Keratinocyte (primary cell): Measurements from ENCODE around the gene MYO1E. TPM values are rescaled to one million over a fixed set of nuclear protein-coding genes. Genes with fewer than 3 reads are reported as not detected.

Experiments
- DNase-seq: peaks from one replicate; pipeline ENCODE4 v3.0.0-alpha.2; 2011; ENCODE audit warnings: low read depth, missing footprints, low spot score
- FAIRE-seq: peaks from 2 replicates; lab custom pipeline; 2011; peaks lifted over from hg19 to GRCh38; lab: Jason Lieb, UNC
- H2AFZ ChIP-seq: 2 replicates; pipeline ENCODE4 v1.6.0; 2012; ENCODE audit warnings: low read length, control low read depth, inconsistent platforms; ENCODE audit not compliant: control insufficient read depth
- H3K27ac ChIP-seq: 2 replicates; pipeline ENCODE4 v1.5.1; 2011; ENCODE audit warnings: low read length; ENCODE audit not compliant: control insufficient read depth, insufficient read depth
- H3K27me3 ChIP-seq: 3 replicates; pipeline ENCODE4 v1.6.0; 2011; ENCODE audit warnings: low read length; ENCODE audit not compliant: control insufficient read depth, insufficient read depth; ENCODE audit errors: extremely low read depth
- H3K36me3 ChIP-seq, 2 experiments: 2 replicates in 1 of 2; 3 replicates in 1 of 2; pipeline ENCODE4 v1.5.1; 2011; ENCODE audit warnings: low read length in 2 of 2, mild to moderate bottlenecking in 1 of 2; ENCODE audit not compliant: control insufficient read depth in 2 of 2, insufficient read depth in 2 of 2; ENCODE audit errors: extremely low read depth in 1 of 2
- H3K4me1 ChIP-seq: 3 replicates; pipeline ENCODE4 v1.5.1; 2011; ENCODE audit warnings: low read length; ENCODE audit not compliant: control insufficient read depth, insufficient read depth; ENCODE audit errors: extremely low read depth
- H3K4me2 ChIP-seq: 3 replicates; pipeline ENCODE4 v1.6.0; 2011; ENCODE audit warnings: low read depth, low read length; ENCODE audit not compliant: control insufficient read depth, insufficient read depth; ENCODE audit errors: extremely low read depth
- H3K4me3 ChIP-seq, 3 experiments: fragments of 200-600 bp in 1 of 3; sonication (generic) in 1 of 3; 2 replicates in 2 of 3; 3 replicates in 1 of 3; pipeline ENCODE4 v1.5.1; 2011 to 2016; ENCODE audit warnings: low read length in 3 of 3, mild to moderate bottlenecking in 3 of 3, control low read depth in 2 of 3, inconsistent platforms in 1 of 3, low read depth in 1 of 3, mixed read lengths in 1 of 3, mixed run types in 1 of 3, moderate library complexity in 1 of 3; ENCODE audit not compliant: control insufficient read depth in 2 of 3, insufficient read depth in 2 of 3; ENCODE audit errors: extremely low read depth in 1 of 3
- H3K79me2 ChIP-seq: 2 replicates; pipeline ENCODE4 v1.6.0; 2012; ENCODE audit warnings: low read length; ENCODE audit not compliant: control insufficient read depth, insufficient read depth
- H3K9ac ChIP-seq: 3 replicates; pipeline ENCODE4 v1.6.0; 2011; ENCODE audit warnings: low read length; ENCODE audit not compliant: control insufficient read depth, insufficient read depth; ENCODE audit errors: extremely low read depth
- H3K9me1 ChIP-seq: 3 replicates; pipeline ENCODE4 v1.6.0; 2011; ENCODE audit warnings: low read length; ENCODE audit not compliant: control insufficient read depth, insufficient read depth; ENCODE audit errors: extremely low read depth
- H3K9me3 ChIP-seq: 2 replicates; pipeline ENCODE4 v1.5.1; 2012; ENCODE audit warnings: low read depth, low read length; ENCODE audit not compliant: control insufficient read depth
- H4K20me1 ChIP-seq: 3 replicates; pipeline ENCODE4 v1.6.0; 2011; ENCODE audit warnings: low read length; ENCODE audit not compliant: control insufficient read depth, insufficient read depth; ENCODE audit errors: extremely low read depth
- EZH2 ChIP-seq: IDR thresholded peaks from one replicate; pipeline ENCODE4 v1.6.1; 2012; ENCODE audit warnings: inconsistent platforms, mild to moderate bottlenecking, low read length, moderate library complexity
- dilution Hi-C: fragments of 300-500 bp; cut with MboI; formaldehyde crosslinking; loops from one replicate; pipeline ENCODE4 v1.7.0; 2020; ENCODE audit warnings: low sequenced_read_pairs; ENCODE audit not compliant: extremely low pct_ligation_motif_present
- polyA plus RNA-seq, 5 experiments: library from polyadenylated mRNA; depleted of rRNA in 3 of 5; stranded (reverse) in 3 of 5; stranded (forward) in 1 of 5; unstranded in 1 of 5; fragments of >200 nt; gene quantifications; 1 replicate in 1 of 5; 2 replicates in 3 of 5; 3 replicates in 1 of 5; pipeline versions ENCODE4 v1.2.1 to v1.2.3, GENCODE V29; 2011 to 2012; ENCODE audit warnings: missing spikeins in 2 of 5, low read depth in 1 of 5, low replicate concordance in 1 of 5
- TF ChIP-seq, protein P1 (sequence below), 3 experiments: IDR thresholded peaks in 1 of 3; conservative IDR thresholded peaks in 1 of 3; optimal IDR thresholded peaks in 1 of 3; 2 replicates in 2 of 3; 3 replicates in 1 of 3; pipeline versions ENCODE3 to v1.5.1; 2011; ENCODE audit warnings: low read length in 3 of 3, mild to moderate bottlenecking in 3 of 3, moderate library complexity in 2 of 3, control low read depth in 1 of 3, inconsistent platforms in 1 of 3; ENCODE audit not compliant: insufficient read depth in 2 of 3; ENCODE audit errors: extremely low read depth in 1 of 3

The MYO1E gene
- polyA plus RNA-seq, 1 donor (not counting 4 experiments of a cell fraction or from before 2014, with no cell fraction given), result 213 TPM

DNA sequence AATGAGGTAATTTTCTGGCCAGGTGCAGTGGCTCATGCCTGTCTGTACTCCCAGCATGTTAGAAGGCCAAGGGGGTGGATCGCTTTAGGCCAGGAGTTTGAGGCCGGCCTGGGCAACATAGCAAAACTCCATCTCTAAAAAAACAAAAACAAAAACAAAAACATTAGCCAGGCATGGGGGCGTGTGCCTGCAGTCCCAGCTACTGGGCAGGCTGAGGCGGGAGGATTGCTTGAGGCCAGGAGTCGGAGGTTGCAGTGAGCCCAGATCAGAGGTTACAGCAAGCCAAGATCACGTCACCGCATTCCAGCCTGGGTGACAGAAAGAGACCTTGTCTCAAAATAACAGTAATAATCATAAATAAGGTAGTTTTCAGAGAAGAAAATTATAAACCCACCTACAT, 110.4 kb downstream of the MYO1E start:
- H3K9ac ChIP-seq, result no peak overlapping the region
- H3K4me1 ChIP-seq, result peaks cover 6% of the 10 kb centered on the region
- no peaks in the 10 kb centered on the region for H3K9me3 ChIP-seq
- H4K20me1 ChIP-seq, result no peaks in the 10 kb centered on the region
- H3K79me2 ChIP-seq, result peaks cover 21% of the 10 kb centered on the region
- no peak for TF ChIP-seq EZH2
- TF ChIP-seq, protein P1, sequence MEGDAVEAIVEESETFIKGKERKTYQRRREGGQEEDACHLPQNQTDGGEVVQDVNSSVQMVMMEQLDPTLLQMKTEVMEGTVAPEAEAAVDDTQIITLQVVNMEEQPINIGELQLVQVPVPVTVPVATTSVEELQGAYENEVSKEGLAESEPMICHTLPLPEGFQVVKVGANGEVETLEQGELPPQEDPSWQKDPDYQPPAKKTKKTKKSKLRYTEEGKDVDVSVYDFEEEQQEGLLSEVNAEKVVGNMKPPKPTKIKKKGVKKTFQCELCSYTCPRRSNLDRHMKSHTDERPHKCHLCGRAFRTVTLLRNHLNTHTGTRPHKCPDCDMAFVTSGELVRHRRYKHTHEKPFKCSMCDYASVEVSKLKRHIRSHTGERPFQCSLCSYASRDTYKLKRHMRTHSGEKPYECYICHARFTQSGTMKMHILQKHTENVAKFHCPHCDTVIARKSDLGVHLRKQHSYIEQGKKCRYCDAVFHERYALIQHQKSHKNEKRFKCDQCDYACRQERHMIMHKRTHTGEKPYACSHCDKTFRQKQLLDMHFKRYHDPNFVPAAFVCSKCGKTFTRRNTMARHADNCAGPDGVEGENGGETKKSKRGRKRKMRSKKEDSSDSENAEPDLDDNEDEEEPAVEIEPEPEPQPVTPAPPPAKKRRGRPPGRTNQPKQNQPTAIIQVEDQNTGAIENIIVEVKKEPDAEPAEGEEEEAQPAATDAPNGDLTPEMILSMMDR (optimal IDR thresholded peaks at IDR 0.05 in 1 of 3, IDR thresholded peaks at IDR 0.05 in 1 of 3, conservative IDR thresholded peaks at IDR 0.05 in 1 of 3; ENCODE audit: extremely low read depth in 1 of 3, insufficient read depth in 2 of 3, low read length in 3 of 3), result no peak
- H3K27me3 ChIP-seq, result no peaks in the 10 kb centered on the region
- no peak overlapping the region for H3K4me2 ChIP-seq
- peaks cover 16 to 22% of the 10 kb centered on the region in 2 experiments for H3K36me3 ChIP-seq
- H3K4me3 ChIP-seq, result no peak overlapping the region
- H3K9me1 ChIP-seq, result peaks cover 2% of the 10 kb centered on the region
- no peak for DNase-seq
- no peak overlapping the region for H3K27ac ChIP-seq
- dilution Hi-C loops, result no loop called here
- no peak for FAIRE-seq
- H2AFZ ChIP-seq, result no peak overlapping the region

DNA sequence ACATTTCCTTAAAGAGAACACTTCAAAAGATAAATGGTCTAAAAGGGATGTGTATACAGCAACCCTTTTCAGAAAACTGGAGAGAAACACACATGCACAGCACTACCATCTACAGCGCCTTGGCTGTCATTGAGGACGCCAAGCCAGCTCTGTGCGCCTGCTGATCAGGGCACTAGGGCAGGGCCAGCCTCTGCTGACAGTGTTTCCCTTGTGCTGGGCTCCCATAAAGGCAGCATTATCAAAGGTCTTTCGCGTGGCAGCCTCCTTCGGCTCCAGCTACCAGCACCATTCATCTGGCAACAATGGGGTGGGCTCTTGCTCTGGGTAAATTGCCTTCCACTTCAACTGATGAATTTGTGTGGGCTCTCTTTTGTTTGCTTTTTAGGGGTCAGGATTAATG, 112.6 kb downstream of the MYO1E start:
- Histone ChIP-seq H3K79me2 (peaks cover 15% of the 10 kb centered on the region), H4K20me1 (no peaks in the 10 kb centered on the region), H3K27me3 (no peaks in the 10 kb centered on the region), H3K4me2 (no peak overlapping the region), H3K4me1 (peaks cover 23% of the 10 kb centered on the region), H3K27ac (no peak overlapping the region), H3K9me1 (no peaks in the 10 kb centered on the region), H2AFZ (no peak overlapping the region), H3K9me3 (no peaks in the 10 kb centered on the region), H3K9ac (no peak overlapping the region), H3K4me3 (no peak overlapping the region), H3K36me3 (peaks cover 14 to 22% of the 10 kb centered on the region in 2 experiments)
- no peak for FAIRE-seq
- TF ChIP-seq, protein P1 (optimal IDR thresholded peaks at IDR 0.05 in 1 of 3, IDR thresholded peaks at IDR 0.05 in 1 of 3, conservative IDR thresholded peaks at IDR 0.05 in 1 of 3; ENCODE audit: extremely low read depth in 1 of 3, insufficient read depth in 2 of 3, low read length in 3 of 3), result no peak
- no peak for TF ChIP-seq EZH2
- DNase-seq, result no peak
- dilution Hi-C loops, result no loop called here
